Measurements from ENCODE around the gene MAML1.

GRCh38 chr5:179747811-179748210, 15.2 kb downstream of the MAML1 start:
- TF ChIP-seq CTCF (IDR thresholded peaks at IDR 0.05) (no peak), POLR2A (IDR thresholded peaks at IDR 0.05) (no peak)

All from right lobe of liver (tissue), 4 donors.